ENCODE results near the gene HSPBP1. TPM values are rescaled to one million over a fixed set of nuclear protein-coding genes. Genes with fewer than 3 reads are reported as not detected.
A peak's percentile ranks its signal among the peaks of the same experiment; 100 is the strongest.

HSPBP1 gene
- total and polyA plus RNA-seq, 2 of the 13 experiments (the other 11 are each of a cell fraction or from before 2014, with no cell fraction given), result 22.3 to 33.7 TPM

DNA sequence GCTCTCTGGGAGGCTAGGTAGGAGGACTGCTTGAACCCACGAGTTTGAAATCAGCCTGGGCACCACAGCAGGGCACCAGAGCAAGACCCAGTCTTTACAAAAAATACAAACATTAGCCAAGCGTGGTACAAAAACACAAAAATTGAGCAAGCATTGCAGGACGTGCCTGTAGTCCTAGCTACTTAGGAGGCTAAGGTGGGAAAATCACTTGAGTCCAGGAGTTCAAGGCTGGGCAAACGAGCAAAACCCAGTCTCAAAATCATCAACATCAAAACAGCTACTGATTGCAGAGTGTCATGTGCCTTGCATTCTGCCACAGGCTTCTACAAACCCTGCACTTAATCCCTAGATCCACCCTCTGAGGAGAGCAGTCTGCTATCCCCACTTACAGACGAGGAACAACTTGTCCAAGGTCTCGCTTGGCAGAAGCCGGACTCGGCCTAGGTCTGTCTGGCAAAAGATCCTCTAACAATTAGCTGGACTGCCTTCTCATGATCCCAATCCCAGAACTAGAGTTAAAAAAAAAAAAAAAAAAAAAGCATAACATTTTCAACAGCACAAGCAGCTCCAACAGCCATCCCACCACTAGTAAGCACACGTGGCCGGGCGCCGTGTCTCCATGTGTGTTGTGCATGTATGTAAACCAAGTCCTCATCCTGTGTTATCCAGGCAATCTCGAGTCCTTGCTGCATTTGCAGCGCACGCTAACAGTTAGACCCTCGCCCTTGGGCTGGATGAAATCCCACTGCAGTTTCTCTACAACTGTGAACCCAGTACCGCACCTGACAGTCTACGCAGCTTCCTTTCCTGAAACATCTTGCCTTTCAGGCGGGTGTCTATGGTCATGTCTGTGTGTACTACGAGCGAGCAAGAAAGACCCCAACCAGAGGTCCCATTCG, 23.1 kb downstream of the HSPBP1 start (continued):
- TF ChIP-seq, protein P1, sequence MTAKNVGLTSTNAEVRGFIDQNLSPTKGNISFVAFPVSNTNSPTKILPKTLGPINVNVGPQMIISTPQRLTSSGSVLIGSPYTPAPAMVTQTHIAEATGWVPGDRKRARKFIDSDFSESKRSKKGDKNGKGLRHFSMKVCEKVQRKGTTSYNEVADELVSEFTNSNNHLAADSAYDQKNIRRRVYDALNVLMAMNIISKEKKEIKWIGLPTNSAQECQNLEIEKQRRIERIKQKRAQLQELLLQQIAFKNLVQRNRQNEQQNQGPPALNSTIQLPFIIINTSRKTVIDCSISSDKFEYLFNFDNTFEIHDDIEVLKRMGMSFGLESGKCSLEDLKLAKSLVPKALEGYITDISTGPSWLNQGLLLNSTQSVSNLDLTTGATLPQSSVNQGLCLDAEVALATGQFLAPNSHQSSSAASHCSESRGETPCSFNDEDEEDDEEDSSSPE (CRISPR knock-in tag; IDR thresholded peaks at IDR 0.05), result peak; percentile 43; the same call in 1 of the 2 replicates
- TF ChIP-seq HOXA7 (CRISPR knock-in tag; IDR thresholded peaks at IDR 0.05), result no peak
- TF ChIP-seq, protein P2, sequence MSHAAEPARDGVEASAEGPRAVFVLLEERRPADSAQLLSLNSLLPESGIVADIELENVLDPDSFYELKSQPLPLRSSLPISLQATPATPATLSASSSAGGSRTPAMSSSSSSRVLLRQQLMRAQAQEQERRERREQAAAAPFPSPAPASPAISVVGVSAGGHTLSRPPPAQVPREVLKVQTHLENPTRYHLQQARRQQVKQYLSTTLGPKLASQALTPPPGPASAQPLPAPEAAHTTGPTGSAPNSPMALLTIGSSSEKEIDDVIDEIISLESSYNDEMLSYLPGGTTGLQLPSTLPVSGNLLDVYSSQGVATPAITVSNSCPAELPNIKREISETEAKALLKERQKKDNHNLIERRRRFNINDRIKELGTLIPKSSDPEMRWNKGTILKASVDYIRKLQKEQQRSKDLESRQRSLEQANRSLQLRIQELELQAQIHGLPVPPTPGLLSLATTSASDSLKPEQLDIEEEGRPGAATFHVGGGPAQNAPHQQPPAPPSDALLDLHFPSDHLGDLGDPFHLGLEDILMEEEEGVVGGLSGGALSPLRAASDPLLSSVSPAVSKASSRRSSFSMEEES (CRISPR knock-in tag; IDR thresholded peaks at IDR 0.05), result peak; percentile 93
- TF ChIP-seq ZSCAN20 (CRISPR knock-in tag; IDR thresholded peaks at IDR 0.05; ENCODE audit: borderline replicate concordance), result no peak
- TF ChIP-seq ZNF570 (CRISPR knock-in tag; IDR thresholded peaks at IDR 0.05; ENCODE audit: borderline replicate concordance), result no peak
- no peak for TF ChIP-seq ZNF572 (CRISPR knock-in tag; IDR thresholded peaks at IDR 0.05)
- TF ChIP-seq ZNF776 (CRISPR knock-in tag; IDR thresholded peaks at IDR 0.05), result no peak
- TF ChIP-seq MYC (CRISPR knock-in tag; IDR thresholded peaks at IDR 0.05; ENCODE audit: borderline replicate concordance), result peak; percentile 20; the same call in 1 of the 2 replicates
- no peak for TF ChIP-seq RBAK (CRISPR knock-in tag; IDR thresholded peaks at IDR 0.05)
- TF ChIP-seq ELF3 (CRISPR knock-in tag; IDR thresholded peaks at IDR 0.05), result peak; percentile 42; the same call in 1 of the 2 replicates
- TF ChIP-seq, protein P3, sequence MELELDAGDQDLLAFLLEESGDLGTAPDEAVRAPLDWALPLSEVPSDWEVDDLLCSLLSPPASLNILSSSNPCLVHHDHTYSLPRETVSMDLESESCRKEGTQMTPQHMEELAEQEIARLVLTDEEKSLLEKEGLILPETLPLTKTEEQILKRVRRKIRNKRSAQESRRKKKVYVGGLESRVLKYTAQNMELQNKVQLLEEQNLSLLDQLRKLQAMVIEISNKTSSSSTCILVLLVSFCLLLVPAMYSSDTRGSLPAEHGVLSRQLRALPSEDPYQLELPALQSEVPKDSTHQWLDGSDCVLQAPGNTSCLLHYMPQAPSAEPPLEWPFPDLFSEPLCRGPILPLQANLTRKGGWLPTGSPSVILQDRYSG (CRISPR knock-in tag; IDR thresholded peaks at IDR 0.05), result no peak
- TF ChIP-seq, protein P4, sequence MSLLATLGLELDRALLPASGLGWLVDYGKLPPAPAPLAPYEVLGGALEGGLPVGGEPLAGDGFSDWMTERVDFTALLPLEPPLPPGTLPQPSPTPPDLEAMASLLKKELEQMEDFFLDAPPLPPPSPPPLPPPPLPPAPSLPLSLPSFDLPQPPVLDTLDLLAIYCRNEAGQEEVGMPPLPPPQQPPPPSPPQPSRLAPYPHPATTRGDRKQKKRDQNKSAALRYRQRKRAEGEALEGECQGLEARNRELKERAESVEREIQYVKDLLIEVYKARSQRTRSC (CRISPR knock-in tag; IDR thresholded peaks at IDR 0.05; ENCODE audit: low read depth), result no peak
- TF ChIP-seq, protein P5, sequence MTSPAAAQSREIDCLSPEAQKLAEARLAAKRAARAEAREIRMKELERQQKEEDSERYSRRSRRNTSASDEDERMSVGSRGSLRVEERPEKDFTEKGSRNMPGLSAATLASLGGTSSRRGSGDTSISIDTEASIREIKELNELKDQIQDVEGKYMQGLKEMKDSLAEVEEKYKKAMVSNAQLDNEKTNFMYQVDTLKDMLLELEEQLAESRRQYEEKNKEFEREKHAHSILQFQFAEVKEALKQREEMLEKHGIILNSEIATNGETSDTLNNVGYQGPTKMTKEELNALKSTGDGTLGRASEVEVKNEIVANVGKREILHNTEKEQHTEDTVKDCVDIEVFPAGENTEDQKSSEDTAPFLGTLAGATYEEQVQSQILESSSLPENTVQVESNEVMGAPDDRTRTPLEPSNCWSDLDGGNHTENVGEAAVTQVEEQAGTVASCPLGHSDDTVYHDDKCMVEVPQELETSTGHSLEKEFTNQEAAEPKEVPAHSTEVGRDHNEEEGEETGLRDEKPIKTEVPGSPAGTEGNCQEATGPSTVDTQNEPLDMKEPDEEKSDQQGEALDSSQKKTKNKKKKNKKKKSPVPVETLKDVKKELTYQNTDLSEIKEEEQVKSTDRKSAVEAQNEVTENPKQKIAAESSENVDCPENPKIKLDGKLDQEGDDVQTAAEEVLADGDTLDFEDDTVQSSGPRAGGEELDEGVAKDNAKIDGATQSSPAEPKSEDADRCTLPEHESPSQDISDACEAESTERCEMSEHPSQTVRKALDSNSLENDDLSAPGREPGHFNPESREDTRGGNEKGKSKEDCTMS (CRISPR knock-in tag; conservative IDR thresholded peaks at IDR 0.05), result no peak
- TF ChIP-seq MXI1 (IDR thresholded peaks at IDR 0.05; ENCODE audit: borderline replicate concordance, low read depth, low read length), result peak; percentile 16; the same call in 1 of the 3 replicates
- TF ChIP-seq, protein P6, sequence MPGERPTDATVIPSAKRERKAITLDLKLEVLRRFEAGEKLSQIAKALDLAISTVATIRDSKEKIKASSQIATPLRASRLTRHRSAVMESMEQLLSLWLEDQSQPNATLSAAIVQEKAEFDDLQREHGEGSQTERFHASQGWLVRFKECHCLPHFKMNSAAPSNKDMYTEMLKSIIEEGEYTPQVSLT (CRISPR knock-in tag; IDR thresholded peaks at IDR 0.05; ENCODE audit: borderline replicate concordance, low read depth), result no peak
- TF ChIP-seq, protein P7, sequence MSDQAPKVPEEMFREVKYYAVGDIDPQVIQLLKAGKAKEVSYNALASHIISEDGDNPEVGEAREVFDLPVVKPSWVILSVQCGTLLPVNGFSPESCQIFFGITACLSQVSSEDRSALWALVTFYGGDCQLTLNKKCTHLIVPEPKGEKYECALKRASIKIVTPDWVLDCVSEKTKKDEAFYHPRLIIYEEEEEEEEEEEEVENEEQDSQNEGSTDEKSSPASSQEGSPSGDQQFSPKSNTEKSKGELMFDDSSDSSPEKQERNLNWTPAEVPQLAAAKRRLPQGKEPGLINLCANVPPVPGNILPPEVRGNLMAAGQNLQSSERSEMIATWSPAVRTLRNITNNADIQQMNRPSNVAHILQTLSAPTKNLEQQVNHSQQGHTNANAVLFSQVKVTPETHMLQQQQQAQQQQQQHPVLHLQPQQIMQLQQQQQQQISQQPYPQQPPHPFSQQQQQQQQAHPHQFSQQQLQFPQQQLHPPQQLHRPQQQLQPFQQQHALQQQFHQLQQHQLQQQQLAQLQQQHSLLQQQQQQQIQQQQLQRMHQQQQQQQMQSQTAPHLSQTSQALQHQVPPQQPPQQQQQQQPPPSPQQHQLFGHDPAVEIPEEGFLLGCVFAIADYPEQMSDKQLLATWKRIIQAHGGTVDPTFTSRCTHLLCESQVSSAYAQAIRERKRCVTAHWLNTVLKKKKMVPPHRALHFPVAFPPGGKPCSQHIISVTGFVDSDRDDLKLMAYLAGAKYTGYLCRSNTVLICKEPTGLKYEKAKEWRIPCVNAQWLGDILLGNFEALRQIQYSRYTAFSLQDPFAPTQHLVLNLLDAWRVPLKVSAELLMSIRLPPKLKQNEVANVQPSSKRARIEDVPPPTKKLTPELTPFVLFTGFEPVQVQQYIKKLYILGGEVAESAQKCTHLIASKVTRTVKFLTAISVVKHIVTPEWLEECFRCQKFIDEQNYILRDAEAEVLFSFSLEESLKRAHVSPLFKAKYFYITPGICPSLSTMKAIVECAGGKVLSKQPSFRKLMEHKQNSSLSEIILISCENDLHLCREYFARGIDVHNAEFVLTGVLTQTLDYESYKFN (CRISPR knock-in tag; conservative IDR thresholded peaks at IDR 0.05), result peak; percentile 84
- no peak; the same call in 1 of the 2 replicates for TF ChIP-seq KMT2B (CRISPR knock-in tag; IDR thresholded peaks at IDR 0.05)

Data from HepG2 (cell line).